MM.1S (cell line): ENCODE data around the gene CXCL12.

Source experiments
- DNase-seq: peaks from one replicate; pipeline ENCODE4 v3.0.0-alpha.2; 2015
- H2AFZ ChIP-seq: fragments of 300-600 bp; sonication (generic); 2 replicates; pipeline ENCODE4 v1.6.0; 2016; ENCODE audit warnings: antibody characterized with exemption, low read length
- H3F3A ChIP-seq: fragments of 300-600 bp; sonication (generic); 2 replicates; pipeline ENCODE4 v1.6.1; 2016; ENCODE audit warnings: mild to moderate bottlenecking, antibody characterized with exemption, low read length, moderate library complexity, mixed read lengths; ENCODE audit not compliant: insufficient read depth
- H3K27ac ChIP-seq: fragments of 300-600 bp; sonication (generic); 2 replicates; pipeline ENCODE4 v1.5.1; 2016; ENCODE audit warnings: mild to moderate bottlenecking, low read length
- H3K27me3 ChIP-seq: fragments of 300-600 bp; sonication (generic); replicated peaks from 2 replicates; pipeline ENCODE4 v1.6.0; 2016; ENCODE audit warnings: low read length; ENCODE audit not compliant: insufficient read depth
- H3K36me3 ChIP-seq: fragments of 300-600 bp; sonication (generic); replicated peaks from 2 replicates; pipeline ENCODE4 v1.6.1; 2016; ENCODE audit warnings: mild to moderate bottlenecking, low read length, mixed read lengths; ENCODE audit not compliant: insufficient read depth
- H3K4me1 ChIP-seq: fragments of 300-600 bp; sonication (generic); 2 replicates; pipeline ENCODE4 v1.6.1; 2016; ENCODE audit warnings: low read length, mixed read lengths
- H3K4me2 ChIP-seq: fragments of 300-600 bp; sonication (generic); 2 replicates; pipeline ENCODE4 v1.6.0; 2016; ENCODE audit warnings: low read depth, low read length
- H3K4me3 ChIP-seq: fragments of 300-600 bp; sonication (generic); 2 replicates; pipeline ENCODE4 v1.5.1; 2016; ENCODE audit warnings: low read length, mixed read lengths
- H3K79me2 ChIP-seq: fragments of 300-600 bp; sonication (generic); 2 replicates; pipeline ENCODE4 v1.6.1; 2016; ENCODE audit warnings: mixed run types, low read length, mixed read lengths
- H3K9ac ChIP-seq: fragments of 300-600 bp; sonication (generic); 2 replicates; pipeline ENCODE4 v1.6.1; 2016; ENCODE audit warnings: low read length, mixed read lengths
- H3K9me2 ChIP-seq: fragments of 300-600 bp; sonication (generic); replicated peaks from 2 replicates; pipeline ENCODE4 v1.6.1; 2016; ENCODE audit warnings: mild to moderate bottlenecking, low read length, mixed read lengths; ENCODE audit not compliant: insufficient read depth
- H3K9me3 ChIP-seq: fragments of 300-600 bp; sonication (generic); replicated peaks from 2 replicates; pipeline ENCODE4 v1.6.1; 2016; ENCODE audit warnings: mild to moderate bottlenecking, low read length, mixed read lengths; ENCODE audit not compliant: insufficient read depth
- H4K20me1 ChIP-seq: fragments of 300-600 bp; sonication (generic); 2 replicates; pipeline ENCODE4 v1.6.1; 2016; ENCODE audit warnings: mild to moderate bottlenecking, low read length, moderate library complexity, mixed read lengths; ENCODE audit not compliant: insufficient read depth
- CTCF ChIP-seq: fragments of 300-600 bp; sonication (generic); IDR thresholded peaks from 2 replicates; pipeline ENCODE4 v1.5.1; 2016; ENCODE audit warnings: antibody characterized with exemption, low read length, mixed read lengths
- EZH2 ChIP-seq: fragments of 300-600 bp; sonication (generic); optimal IDR thresholded peaks from 2 replicates; pipeline ENCODE3; 2017; ENCODE audit warnings: low read depth, mild to moderate bottlenecking, antibody characterized with exemption, low read length, mixed read lengths
- EZH2phosphoT487 ChIP-seq: fragments of 300-600 bp; sonication (generic); IDR thresholded peaks from 2 replicates; pipeline ENCODE4 v1.6.1; 2018; ENCODE audit warnings: antibody characterized with exemption, low read length

CXCL12 gene

GRCh38 chr10:44402465-44403195, 17.7 kb upstream of the CXCL12 start:
- Histone ChIP-seq H3K9me3 (no peaks in the 10 kb centered on the region), H3K36me3 (no peaks in the 10 kb centered on the region), H3K4me3 (peak overlapping the region; percentile 36), H3K9me2 (no peaks in the 10 kb centered on the region), H3K4me2 (peak overlapping the region; percentile 79), H3K27me3 (no peaks in the 10 kb centered on the region), H4K20me1 (no peaks in the 10 kb centered on the region), H3K9ac (no peak overlapping the region; the same call in 1 of the 2 replicates), H3K27ac (no peak overlapping the region), H3K4me1 (peaks cover 14% of the 10 kb centered on the region), H3F3A (peaks cover 5% of the 10 kb centered on the region; the same call in 1 of the 2 replicates), H2AFZ (peak overlapping the region; percentile 78), H3K79me2 (no peaks in the 10 kb centered on the region)
- TF ChIP-seq EZH2 (no peak), EZH2phosphoT487 (no peak), CTCF (no peak)
- DNase-seq, result peak; percentile 59

- Histone ChIP-seq H3F3A (peaks cover 5% of the 10 kb centered on the region; the same call in 1 of the 2 replicates), H3K36me3 (no peaks in the 10 kb centered on the region), H3K27ac (no peak overlapping the region), H3K9me2 (no peaks in the 10 kb centered on the region), H3K4me2 (no peak overlapping the region), H3K4me1 (peaks cover 14% of the 10 kb centered on the region), H3K9ac (no peak overlapping the region), H3K9me3 (no peaks in the 10 kb centered on the region), H3K27me3 (no peaks in the 10 kb centered on the region), H4K20me1 (no peaks in the 10 kb centered on the region), H3K4me3 (no peak overlapping the region), H2AFZ (no peak overlapping the region), H3K79me2 (no peaks in the 10 kb centered on the region)
- no peak for TF ChIP-seq EZH2
- no peak for TF ChIP-seq EZH2phosphoT487
- TF ChIP-seq CTCF, result no peak
- DNase-seq, result no peak
Measured at GRCh38 chr10:44400541-44400940, 15.6 kb upstream of the CXCL12 start.

DNA sequence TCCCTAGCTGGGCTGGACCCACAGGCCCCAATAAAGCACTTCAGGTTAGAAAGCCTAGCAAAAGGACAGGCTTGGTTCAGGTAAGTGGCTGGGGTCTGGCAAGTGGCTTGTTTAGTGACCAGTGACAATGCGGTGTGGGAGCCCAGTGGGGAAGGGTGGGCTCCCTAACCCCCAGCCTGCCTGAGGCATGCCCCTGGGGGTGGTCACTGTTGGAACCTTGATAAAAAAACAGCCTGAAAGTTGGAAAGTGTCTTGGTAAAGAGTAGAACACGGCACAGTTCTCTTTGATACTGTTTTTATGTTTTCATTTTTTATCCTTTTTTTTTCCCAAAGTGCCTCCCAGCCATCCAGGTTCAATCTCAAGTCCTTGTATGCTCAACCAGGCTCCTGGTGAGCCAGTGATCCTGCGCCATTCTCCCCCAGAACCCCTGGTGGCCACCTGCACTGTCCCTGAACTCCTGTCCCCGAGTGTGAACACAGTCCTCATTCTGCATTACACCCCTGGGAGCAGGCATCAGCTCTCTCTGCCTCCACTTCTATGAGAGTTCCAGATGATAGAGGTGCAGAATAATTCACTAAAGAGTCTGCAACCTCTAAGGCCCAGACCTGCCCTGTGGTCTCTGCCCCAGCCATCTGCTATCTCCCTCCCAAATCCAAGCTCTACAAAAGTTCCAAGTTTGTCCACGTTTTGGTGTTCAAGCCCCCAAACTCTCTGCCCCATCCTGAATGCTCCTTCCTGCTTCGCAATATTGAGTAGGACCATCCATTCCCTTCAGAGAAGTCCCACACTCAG, 15.0 kb upstream of the CXCL12 start:
- H3K9ac ChIP-seq, result no peak overlapping the region
- DNase-seq, result no peak
- no peaks in the 10 kb centered on the region for H3K36me3 ChIP-seq
- H3K4me2 ChIP-seq, result no peak overlapping the region
- H2AFZ ChIP-seq, result no peak overlapping the region
- H3K79me2 ChIP-seq, result no peaks in the 10 kb centered on the region
- H3K9me2 ChIP-seq, result no peaks in the 10 kb centered on the region
- no peak overlapping the region for H3K4me3 ChIP-seq
- TF ChIP-seq EZH2 (no peak), EZH2phosphoT487 (no peak), CTCF (no peak)
- peaks cover 5% of the 10 kb centered on the region; the same call in 1 of the 2 replicates for H3F3A ChIP-seq
- H3K27ac ChIP-seq, result no peak overlapping the region
- peaks cover 14% of the 10 kb centered on the region for H3K4me1 ChIP-seq
- H4K20me1 ChIP-seq, result no peaks in the 10 kb centered on the region
- no peaks in the 10 kb centered on the region for H3K9me3 ChIP-seq
- no peaks in the 10 kb centered on the region for H3K27me3 ChIP-seq
